PFSK-1 (cell line): ENCODE results near the gene SLC27A3.

Experiments used
- FOXP2 ChIP-seq: optimal IDR thresholded peaks from 2 replicates; pipeline ENCODE3; 2011; ENCODE audit warnings: borderline replicate concordance, control low read depth, inconsistent platforms; ENCODE audit not compliant: insufficient read depth; ENCODE audit errors: extremely low read length, extremely low read depth
- POLR2AphosphoS5 ChIP-seq: IDR thresholded peaks from 2 replicates; pipeline ENCODE4 v1.6.1; 2012; ENCODE audit warnings: low read depth, mild to moderate bottlenecking, control low read depth, low read length, moderate library complexity
- REST ChIP-seq, 2 experiments: IDR thresholded peaks; 2 replicates each; pipeline versions ENCODE4 v1.6.1 to v1.8.0; 2011 to 2012; ENCODE audit warnings: low read depth in 2 of 2, low read length in 2 of 2, control low read depth in 1 of 2, inconsistent platforms in 1 of 2, mild to moderate bottlenecking in 1 of 2, moderate library complexity in 1 of 2; ENCODE audit not compliant: insufficient read depth in 1 of 2
- SIN3A ChIP-seq: IDR thresholded peaks from 2 replicates; pipeline ENCODE4 v1.6.1; 2012; ENCODE audit warnings: mild to moderate bottlenecking, low read length, moderate library complexity, borderline replicate concordance; ENCODE audit not compliant: insufficient read depth
- TAF1 ChIP-seq: IDR thresholded peaks from 2 replicates; pipeline ENCODE4 v1.6.1; 2012; ENCODE audit warnings: low read length, control low read depth, borderline replicate concordance; ENCODE audit not compliant: insufficient read depth

Gene SLC27A3

GRCh38 chr1:153768316-153769181 is 6.7 kb upstream of the SLC27A3 start:
- TF ChIP-seq REST (IDR thresholded peaks at IDR 0.05; ENCODE audit: insufficient read depth in 1 of 2, low read depth in 2 of 2, low read length in 2 of 2): no peak
- no peak for TF ChIP-seq FOXP2
- TF ChIP-seq SIN3A: no peak
- no peak for TF ChIP-seq TAF1
- TF ChIP-seq POLR2AphosphoS5: no peak

- TF ChIP-seq FOXP2: no peak
- no peak for TF ChIP-seq SIN3A
- no peak for TF ChIP-seq TAF1
- no peak for TF ChIP-seq POLR2AphosphoS5
- TF ChIP-seq REST (IDR thresholded peaks at IDR 0.05; ENCODE audit: insufficient read depth in 1 of 2, low read depth in 2 of 2, low read length in 2 of 2): no peak
Observed at GRCh38 chr1:153769221-153769620, 6.0 kb upstream of the SLC27A3 start.

- TF ChIP-seq TAF1 (no peak), FOXP2 (no peak), REST (IDR thresholded peaks at IDR 0.05; ENCODE audit: insufficient read depth in 1 of 2, low read depth in 2 of 2, low read length in 2 of 2) (no peak), POLR2AphosphoS5 (no peak), SIN3A (no peak)
Observed at GRCh38 chr1:153770797-153771196, 4.4 kb upstream of the SLC27A3 start.

GRCh38 chr1:153771261-153771660 is 3.9 kb upstream of the SLC27A3 start:
- TF ChIP-seq SIN3A (no peak), POLR2AphosphoS5 (no peak), TAF1 (no peak), REST (IDR thresholded peaks at IDR 0.05; ENCODE audit: insufficient read depth in 1 of 2, low read depth in 2 of 2, low read length in 2 of 2) (no peak), FOXP2 (no peak)
